ENCODE data around the gene SLC2A9. TPM values are rescaled to one million over a fixed set of nuclear protein-coding genes. Genes with fewer than 3 reads are reported as not detected.

Gene SLC2A9
- total RNA-seq, 1 experiment from 2014 or later = 3.5 TPM

DNA sequence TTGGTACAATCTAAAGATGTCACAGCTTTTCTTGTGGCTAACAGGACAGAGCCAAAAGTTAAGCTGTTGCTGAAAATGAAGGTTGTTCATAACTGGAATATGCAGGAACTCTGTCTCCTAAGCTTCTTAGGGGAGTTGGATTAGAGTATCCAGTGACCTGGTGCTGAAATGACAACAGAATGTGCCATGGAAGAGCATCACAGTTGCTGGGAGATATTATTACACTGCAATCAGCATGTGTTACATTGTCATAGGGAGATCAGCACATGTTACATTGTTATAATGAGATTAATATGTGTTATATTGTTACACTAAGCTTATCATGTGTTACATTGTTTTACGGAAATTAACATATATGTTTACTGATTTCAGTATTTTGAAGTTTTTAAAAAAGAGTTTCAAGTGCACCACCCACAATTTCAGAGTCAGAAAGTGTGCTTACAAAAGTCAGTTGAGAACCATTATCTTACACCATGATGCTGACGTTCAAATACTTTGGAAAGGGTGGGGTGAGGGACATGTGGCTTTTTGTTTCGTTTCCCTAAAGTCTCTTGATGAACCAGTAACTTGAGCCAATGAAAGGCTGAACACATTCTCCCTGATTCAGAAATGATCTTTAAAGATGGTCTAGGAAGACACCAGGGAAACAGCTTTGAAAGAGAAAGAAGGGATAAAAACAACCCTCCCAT lies 126.5 kb downstream of the SLC2A9 start:
- Histone ChIP-seq H3K36me3 (ENCODE audit: control insufficient read depth, insufficient read depth, low read length) (no peaks in the 10 kb centered on the region), H3K9me3 (ENCODE audit: control insufficient read depth, insufficient read depth, low read depth, low read length) (no peaks in the 10 kb centered on the region), H3K27me3 (ENCODE audit: control insufficient read depth, insufficient read depth, low read length) (no peaks in the 10 kb centered on the region), H3K4me3 (ENCODE audit: low read depth in 2 of 2, low read length in 2 of 2) (no peak overlapping the region), H3K4me1 (ENCODE audit: control insufficient read depth, insufficient read depth, low read length) (no peaks in the 10 kb centered on the region), H3K27ac (ENCODE audit: low read length) (no peak overlapping the region)
- TF ChIP-seq, protein P1, sequence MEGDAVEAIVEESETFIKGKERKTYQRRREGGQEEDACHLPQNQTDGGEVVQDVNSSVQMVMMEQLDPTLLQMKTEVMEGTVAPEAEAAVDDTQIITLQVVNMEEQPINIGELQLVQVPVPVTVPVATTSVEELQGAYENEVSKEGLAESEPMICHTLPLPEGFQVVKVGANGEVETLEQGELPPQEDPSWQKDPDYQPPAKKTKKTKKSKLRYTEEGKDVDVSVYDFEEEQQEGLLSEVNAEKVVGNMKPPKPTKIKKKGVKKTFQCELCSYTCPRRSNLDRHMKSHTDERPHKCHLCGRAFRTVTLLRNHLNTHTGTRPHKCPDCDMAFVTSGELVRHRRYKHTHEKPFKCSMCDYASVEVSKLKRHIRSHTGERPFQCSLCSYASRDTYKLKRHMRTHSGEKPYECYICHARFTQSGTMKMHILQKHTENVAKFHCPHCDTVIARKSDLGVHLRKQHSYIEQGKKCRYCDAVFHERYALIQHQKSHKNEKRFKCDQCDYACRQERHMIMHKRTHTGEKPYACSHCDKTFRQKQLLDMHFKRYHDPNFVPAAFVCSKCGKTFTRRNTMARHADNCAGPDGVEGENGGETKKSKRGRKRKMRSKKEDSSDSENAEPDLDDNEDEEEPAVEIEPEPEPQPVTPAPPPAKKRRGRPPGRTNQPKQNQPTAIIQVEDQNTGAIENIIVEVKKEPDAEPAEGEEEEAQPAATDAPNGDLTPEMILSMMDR (IDR thresholded peaks at IDR 0.05) = no peak
- TF ChIP-seq POLR2AphosphoS5 (IDR thresholded peaks at IDR 0.05; ENCODE audit: low read depth, low read length) (no peak), TCF7L2 (IDR thresholded peaks at IDR 0.05; ENCODE audit: low read depth, low read length) (no peak), SIN3A (IDR thresholded peaks at IDR 0.05; ENCODE audit: borderline replicate concordance, insufficient read depth, low read depth, low read length) (no peak)
- TF ChIP-seq, protein P2, sequence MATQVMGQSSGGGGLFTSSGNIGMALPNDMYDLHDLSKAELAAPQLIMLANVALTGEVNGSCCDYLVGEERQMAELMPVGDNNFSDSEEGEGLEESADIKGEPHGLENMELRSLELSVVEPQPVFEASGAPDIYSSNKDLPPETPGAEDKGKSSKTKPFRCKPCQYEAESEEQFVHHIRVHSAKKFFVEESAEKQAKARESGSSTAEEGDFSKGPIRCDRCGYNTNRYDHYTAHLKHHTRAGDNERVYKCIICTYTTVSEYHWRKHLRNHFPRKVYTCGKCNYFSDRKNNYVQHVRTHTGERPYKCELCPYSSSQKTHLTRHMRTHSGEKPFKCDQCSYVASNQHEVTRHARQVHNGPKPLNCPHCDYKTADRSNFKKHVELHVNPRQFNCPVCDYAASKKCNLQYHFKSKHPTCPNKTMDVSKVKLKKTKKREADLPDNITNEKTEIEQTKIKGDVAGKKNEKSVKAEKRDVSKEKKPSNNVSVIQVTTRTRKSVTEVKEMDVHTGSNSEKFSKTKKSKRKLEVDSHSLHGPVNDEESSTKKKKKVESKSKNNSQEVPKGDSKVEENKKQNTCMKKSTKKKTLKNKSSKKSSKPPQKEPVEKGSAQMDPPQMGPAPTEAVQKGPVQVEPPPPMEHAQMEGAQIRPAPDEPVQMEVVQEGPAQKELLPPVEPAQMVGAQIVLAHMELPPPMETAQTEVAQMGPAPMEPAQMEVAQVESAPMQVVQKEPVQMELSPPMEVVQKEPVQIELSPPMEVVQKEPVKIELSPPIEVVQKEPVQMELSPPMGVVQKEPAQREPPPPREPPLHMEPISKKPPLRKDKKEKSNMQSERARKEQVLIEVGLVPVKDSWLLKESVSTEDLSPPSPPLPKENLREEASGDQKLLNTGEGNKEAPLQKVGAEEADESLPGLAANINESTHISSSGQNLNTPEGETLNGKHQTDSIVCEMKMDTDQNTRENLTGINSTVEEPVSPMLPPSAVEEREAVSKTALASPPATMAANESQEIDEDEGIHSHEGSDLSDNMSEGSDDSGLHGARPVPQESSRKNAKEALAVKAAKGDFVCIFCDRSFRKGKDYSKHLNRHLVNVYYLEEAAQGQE (IDR thresholded peaks at IDR 0.05; ENCODE audit: insufficient read depth in 1 of 2, low read depth in 2 of 2, low read length in 1 of 2) = no peak
- no peak for DNase-seq (ENCODE audit: low read depth, low spot score)
- BruUV-seq (replicated peaks) = no TSS peak
- no peak for ATAC-seq
- intact Hi-C loops (cut with micrococcal nuclease; ENCODE audit: unreplicated experiment) (loop anchor here (5.0 kb wide), 1 partner anchor 123 kb away; no protein-coding TSS in a partner anchor), in situ Hi-C loops (cut with HindIII; ENCODE audit: low pct_unique_long_range_greater_than_20kb, low sequenced_read_pairs) (no loop called here)
- ChIA-PET POLR2A (no interaction called here), CTCF (no interaction called here)

DNA sequence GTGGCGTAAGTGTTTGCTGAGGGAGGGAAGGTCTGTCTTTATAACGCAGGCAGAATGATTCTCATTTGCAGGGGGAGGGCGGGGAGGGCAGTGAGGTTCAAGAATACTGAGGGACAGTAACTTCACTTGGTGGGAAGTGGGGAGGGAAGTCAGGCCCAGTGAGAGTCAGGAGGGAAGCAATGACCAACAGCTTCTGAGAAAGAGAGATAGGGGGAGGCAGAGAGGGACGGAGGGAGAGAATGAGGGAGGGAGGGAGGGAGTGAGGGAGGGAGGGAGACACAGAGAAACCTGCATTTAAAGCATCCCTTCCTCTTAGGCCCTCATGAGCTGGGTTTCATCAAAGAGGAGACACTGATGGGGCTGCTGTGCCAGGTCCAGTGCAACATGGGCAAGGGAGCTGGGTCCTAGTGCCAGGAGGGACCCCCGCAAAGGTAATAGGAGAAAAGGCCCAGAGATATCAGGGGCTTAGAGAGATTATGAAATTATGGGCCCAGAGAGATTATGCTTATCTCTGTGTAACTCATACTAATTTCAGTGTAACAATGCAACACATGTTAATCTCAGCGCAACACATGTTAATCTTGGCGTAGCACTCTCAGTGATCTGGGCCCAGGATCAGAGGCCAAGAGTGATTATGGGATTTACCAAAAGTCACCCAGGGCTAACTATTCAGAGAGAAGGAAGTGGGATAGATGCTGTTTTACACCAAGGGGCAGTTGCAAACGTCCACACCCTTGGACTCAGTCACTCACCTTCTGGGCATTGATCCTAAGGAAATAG lies 127.8 kb downstream of the SLC2A9 start:
- DNase-seq (ENCODE audit: low read depth, low spot score) (no peak), ATAC-seq (no peak)
- H3K27me3 ChIP-seq (ENCODE audit: control insufficient read depth, insufficient read depth, low read length) = no peaks in the 10 kb centered on the region
- in situ Hi-C loops (cut with HindIII; ENCODE audit: low pct_unique_long_range_greater_than_20kb, low sequenced_read_pairs) = no loop called here
- TF ChIP-seq, protein P2 (IDR thresholded peaks at IDR 0.05; ENCODE audit: insufficient read depth in 1 of 2, low read depth in 2 of 2, low read length in 1 of 2) = no peak
- no peak for TF ChIP-seq POLR2AphosphoS5 (IDR thresholded peaks at IDR 0.05; ENCODE audit: low read depth, low read length)
- no peak for TF ChIP-seq TCF7L2 (IDR thresholded peaks at IDR 0.05; ENCODE audit: low read depth, low read length)
- TF ChIP-seq, protein P1 (IDR thresholded peaks at IDR 0.05) = no peak
- TF ChIP-seq SIN3A (IDR thresholded peaks at IDR 0.05; ENCODE audit: borderline replicate concordance, insufficient read depth, low read depth, low read length) = no peak
- H3K4me1 ChIP-seq (ENCODE audit: control insufficient read depth, insufficient read depth, low read length) = no peaks in the 10 kb centered on the region
- H3K4me3 ChIP-seq (ENCODE audit: low read depth in 2 of 2, low read length in 2 of 2) = no peak overlapping the region
- no peaks in the 10 kb centered on the region for H3K9me3 ChIP-seq (ENCODE audit: control insufficient read depth, insufficient read depth, low read depth, low read length)
- ChIA-PET POLR2A (interaction anchor here (0.7 kb wide), 1 partner anchor 214 kb away, joined by 3 read pairs; no protein-coding TSS in a partner anchor), CTCF (no interaction called here)
- H3K36me3 ChIP-seq (ENCODE audit: control insufficient read depth, insufficient read depth, low read length) = no peaks in the 10 kb centered on the region
- no peak overlapping the region for H3K27ac ChIP-seq (ENCODE audit: low read length)
- BruUV-seq (replicated peaks) = no TSS peak
- intact Hi-C loops (cut with micrococcal nuclease; ENCODE audit: unreplicated experiment) = no loop called here

Measured in Panc1 (cell line).